Activated naive CD4-positive, alpha-beta T cell treated with Interleukin-2 at 50 U/mL for 16 hours (primary cell): ENCODE results near the gene CLEC2L.

Experiments
- DNase-seq: peaks from one replicate; pipeline ENCODE4 v3.0.0-alpha.2; 2020

CLEC2L gene

DNA sequence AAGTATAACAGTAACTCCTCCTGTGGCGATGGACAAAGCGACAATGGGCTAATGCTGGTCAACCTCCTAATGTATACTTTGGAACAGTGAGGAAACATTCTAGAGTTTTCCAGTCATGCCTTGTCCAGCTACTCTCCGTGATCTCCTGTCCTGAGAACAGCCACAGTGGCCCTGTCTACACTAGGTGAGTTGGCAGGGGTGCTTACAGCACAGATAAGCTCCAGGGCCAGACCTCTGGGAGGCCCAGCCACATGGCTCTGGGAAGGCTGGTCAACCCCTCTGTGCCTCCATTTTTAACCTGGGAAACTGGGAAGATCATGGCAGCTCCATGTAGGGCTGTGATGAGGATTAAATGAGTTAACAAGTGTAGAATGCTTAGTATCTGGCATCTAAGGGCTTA is 57.0 kb downstream of the CLEC2L start:
- no peak for DNase-seq

- DNase-seq: no peak
Measured at GRCh38 chr7:139582130-139582650, 58.7 kb downstream of the CLEC2L start.

- DNase-seq: no peak
Measured at GRCh38 chr7:139582671-139583155, 59.2 kb downstream of the CLEC2L start.

DNA sequence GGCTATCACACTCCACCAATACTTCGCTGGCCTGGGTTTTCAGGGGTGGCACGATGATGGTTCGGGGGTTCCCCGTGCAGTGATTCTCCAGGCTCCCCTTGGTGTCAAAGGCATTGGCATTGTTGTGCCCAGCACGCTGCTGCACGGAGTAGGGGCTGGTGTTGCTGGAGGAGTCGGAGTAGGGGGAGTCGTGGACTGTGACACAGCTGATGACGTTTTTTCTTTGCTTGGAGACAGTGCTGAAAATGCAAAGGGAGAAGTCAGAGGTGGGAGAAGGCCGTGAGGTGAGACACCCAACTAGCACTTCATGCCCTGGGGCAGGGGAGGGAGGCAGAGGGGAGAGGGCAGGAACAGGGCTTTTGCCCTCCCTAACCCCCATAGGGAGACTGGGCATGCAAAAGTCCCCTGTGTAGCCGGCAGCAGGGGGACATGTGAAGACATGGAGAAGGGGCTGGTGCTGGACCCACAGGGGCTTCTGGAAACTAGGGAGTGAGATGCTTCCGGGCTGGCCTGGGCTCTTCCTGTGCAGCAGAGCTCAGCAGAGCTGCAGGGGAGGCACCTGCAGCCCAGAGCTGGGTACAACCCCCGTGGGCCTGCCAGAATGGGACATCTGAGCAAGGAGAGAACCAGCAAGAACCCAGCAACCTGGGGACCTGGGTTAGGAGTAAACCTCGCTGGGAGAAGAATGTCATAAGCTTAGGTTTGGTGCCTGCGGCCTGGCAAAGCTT is 60.5 kb downstream of the CLEC2L start:
- DNase-seq: no peak

- no peak for DNase-seq
Measured at GRCh38 chr7:139585042-139585441, 61.6 kb downstream of the CLEC2L start.

DNA sequence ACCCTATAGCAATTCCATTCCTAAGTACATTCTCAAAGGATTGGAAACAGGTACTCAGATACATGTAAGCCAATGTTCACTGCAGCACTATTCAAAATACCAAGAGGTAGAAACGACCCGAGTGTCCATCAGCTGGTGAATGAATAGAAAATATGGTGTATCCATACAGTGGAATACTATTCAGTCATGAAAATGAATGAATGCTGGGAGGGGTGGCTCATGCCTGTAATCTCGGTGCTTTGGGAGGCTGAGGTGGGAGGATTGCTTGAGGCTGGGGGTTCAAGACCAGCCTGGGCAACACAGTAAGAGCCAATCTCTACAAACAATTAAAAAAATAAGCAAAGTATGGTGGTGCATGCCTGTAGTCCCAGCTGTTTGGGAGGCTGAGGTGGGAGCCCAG is 62.8 kb downstream of the CLEC2L start:
- DNase-seq: no peak

- no peak for DNase-seq
Measured at GRCh38 chr7:139587535-139587934, 64.0 kb downstream of the CLEC2L start.

GRCh38 chr7:139588632-139589031 is 65.1 kb downstream of the CLEC2L start:
- no peak for DNase-seq

GRCh38 chr7:139589474-139589873 is 66.0 kb downstream of the CLEC2L start:
- DNase-seq: no peak

GRCh38 chr7:139591550-139592195 is 68.2 kb downstream of the CLEC2L start:
- DNase-seq: no peak

DNA sequence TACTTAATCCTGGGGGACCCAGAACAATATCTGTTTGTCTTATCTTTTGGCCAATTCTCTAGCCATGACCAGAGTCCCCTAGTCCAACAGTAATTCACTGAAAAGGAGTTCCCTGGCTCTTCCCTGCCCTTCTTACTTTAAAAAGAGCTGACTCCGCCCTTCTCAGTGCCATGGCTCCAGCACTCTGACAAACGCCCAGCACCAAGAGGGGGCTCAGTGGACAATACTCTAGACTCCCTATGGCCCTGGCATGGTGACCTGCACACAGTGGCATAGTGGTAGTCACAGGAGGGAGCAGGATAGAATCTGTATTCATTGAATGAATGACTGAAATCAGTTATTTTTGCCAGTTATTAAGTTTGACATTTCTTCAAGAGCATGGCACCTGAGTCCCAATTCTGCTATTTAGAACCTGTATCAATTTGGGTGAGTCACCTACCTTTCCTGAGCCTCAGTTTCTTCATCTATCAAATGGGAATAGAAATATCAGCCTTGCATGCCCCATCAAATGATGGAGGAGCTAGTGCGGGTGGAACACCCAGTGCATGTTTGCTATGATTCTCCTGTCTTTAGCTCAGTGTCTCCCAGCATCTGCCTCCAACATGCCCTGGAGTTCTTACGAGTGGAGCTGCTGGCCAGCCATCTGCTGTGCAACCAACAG is 69.4 kb downstream of the CLEC2L start:
- DNase-seq: no peak

DNA sequence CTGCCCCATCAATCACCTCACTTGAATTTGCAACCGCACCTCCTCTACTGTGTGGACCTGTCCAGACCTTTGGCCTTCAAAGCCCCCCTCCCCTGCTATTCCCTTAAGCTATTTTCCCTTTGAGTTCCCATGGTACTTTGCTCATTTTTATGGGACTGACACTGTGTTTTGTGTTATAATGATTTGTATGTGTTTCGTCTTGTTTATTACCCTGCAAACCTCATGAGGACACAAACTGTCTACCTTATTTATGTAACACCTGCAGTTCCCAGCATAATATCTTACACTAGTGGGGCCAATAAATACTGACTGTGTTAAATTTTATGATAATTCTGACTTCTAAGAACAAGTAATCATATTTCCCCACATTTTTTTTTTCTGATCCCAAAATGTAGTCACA is 70.6 kb downstream of the CLEC2L start:
- no peak for DNase-seq
